Stimulated activated CD4-positive, alpha-beta T cell treated with anti-CD3 and anti-CD28 coated beads, Interleukin-1b, Interleukin-23, amount 100 ng/mL, for 48 hours (primary cell): Measurements from ENCODE around the gene NUDT14.

Experiments
- DNase-seq: peaks from one replicate; pipeline ENCODE4 v3.0.0-alpha.2; 2020

The NUDT14 gene

GRCh38 chr14:105126126-105126980 is 54.8 kb downstream of the NUDT14 start:
- DNase-seq: no peak

GRCh38 chr14:105124823-105125222 is 56.3 kb downstream of the NUDT14 start:
- DNase-seq: no peak

- no peak for DNase-seq
These were observed 56.9 kb downstream of the NUDT14 start for GRCh38 chr14:105123981-105124765.

GRCh38 chr14:105123064-105123665 is 57.9 kb downstream of the NUDT14 start:
- DNase-seq: no peak
